Tibial nerve (tissue), 3 donors: ENCODE measurements around the gene YWHAQ.

Source experiments
- CTCF ChIP-seq, 5 experiments: fragments of 200-600 bp in 3 of 5; fragments of 450-650 bp in 2 of 5; sonication (generic) in 3 of 5; IDR thresholded peaks; one replicate each; pipeline ENCODE4 v1.5.1; 2016 to 2019; ENCODE audit warnings: antibody characterized with exemption in 5 of 5, mild to moderate bottlenecking in 3 of 5, moderate library complexity in 2 of 5
- POLR2A ChIP-seq, 2 donors: fragments of 450-650 bp; IDR thresholded peaks; one replicate each; pipeline ENCODE4 v1.6.1; 2017; ENCODE audit warnings: antibody characterized with exemption in 2 of 2, mild to moderate bottlenecking in 2 of 2, moderate library complexity in 2 of 2

GRCh38 chr2:9660154-9660553 lies 29.4 kb upstream of the YWHAQ start:
- TF ChIP-seq CTCF (IDR thresholded peaks at IDR 0.05): no peak
- no peak for TF ChIP-seq POLR2A (IDR thresholded peaks at IDR 0.05)
